Gastrocnemius medialis (tissue), 4 donors: ENCODE data around the gene APBB1.

ENCODE experiments used
- POLR2A ChIP-seq, 2 donors: fragments of 450-650 bp; IDR thresholded peaks; one replicate each; pipeline ENCODE4 v1.6.1; 2017; ENCODE audit warnings: antibody characterized with exemption in 2 of 2, mild to moderate bottlenecking in 2 of 2, moderate library complexity in 2 of 2
- TF ChIP-seq, protein P1 (sequence below), 5 experiments: fragments of 450-650 bp in 3 of 5; fragments of 200-600 bp in 2 of 5; sonication (generic) in 2 of 5; IDR thresholded peaks in 4 of 5; conservative IDR thresholded peaks in 1 of 5; 1 replicate in 4 of 5; 2 replicates in 1 of 5; pipeline ENCODE4 v1.5.1; 2016 to 2019; ENCODE audit warnings: antibody characterized with exemption in 5 of 5, mild to moderate bottlenecking in 3 of 5, moderate library complexity in 3 of 5

DNA sequence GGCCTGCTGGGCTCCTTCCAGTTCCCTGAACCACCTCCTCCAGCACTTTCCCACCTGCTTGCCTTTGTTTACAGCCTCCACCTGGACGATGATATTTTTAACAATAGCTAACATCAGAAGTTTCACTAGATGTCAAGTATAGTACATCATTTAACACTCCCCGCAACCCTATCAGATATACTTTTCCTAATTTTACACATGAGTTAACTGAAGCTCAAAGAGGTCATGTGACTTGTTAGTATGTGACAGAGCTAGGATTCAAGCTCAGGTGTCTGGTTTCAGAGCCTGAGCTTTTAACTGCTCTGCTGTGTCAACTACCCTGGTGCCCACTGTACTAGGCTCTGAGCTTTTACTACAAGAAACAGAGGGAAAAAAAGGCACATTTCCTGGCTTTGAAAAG lies 36.2 kb upstream of the APBB1 start:
- TF ChIP-seq, protein P1, sequence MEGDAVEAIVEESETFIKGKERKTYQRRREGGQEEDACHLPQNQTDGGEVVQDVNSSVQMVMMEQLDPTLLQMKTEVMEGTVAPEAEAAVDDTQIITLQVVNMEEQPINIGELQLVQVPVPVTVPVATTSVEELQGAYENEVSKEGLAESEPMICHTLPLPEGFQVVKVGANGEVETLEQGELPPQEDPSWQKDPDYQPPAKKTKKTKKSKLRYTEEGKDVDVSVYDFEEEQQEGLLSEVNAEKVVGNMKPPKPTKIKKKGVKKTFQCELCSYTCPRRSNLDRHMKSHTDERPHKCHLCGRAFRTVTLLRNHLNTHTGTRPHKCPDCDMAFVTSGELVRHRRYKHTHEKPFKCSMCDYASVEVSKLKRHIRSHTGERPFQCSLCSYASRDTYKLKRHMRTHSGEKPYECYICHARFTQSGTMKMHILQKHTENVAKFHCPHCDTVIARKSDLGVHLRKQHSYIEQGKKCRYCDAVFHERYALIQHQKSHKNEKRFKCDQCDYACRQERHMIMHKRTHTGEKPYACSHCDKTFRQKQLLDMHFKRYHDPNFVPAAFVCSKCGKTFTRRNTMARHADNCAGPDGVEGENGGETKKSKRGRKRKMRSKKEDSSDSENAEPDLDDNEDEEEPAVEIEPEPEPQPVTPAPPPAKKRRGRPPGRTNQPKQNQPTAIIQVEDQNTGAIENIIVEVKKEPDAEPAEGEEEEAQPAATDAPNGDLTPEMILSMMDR (IDR thresholded peaks at IDR 0.05 in 4 of 5, conservative IDR thresholded peaks at IDR 0.05 in 1 of 5) = no peak
- TF ChIP-seq POLR2A (IDR thresholded peaks at IDR 0.05) = no peak
